ENCODE data around the gene VPS72. TPM values are rescaled to one million over a fixed set of nuclear protein-coding genes. Genes with fewer than 3 reads are reported as not detected.
A peak's percentile ranks its signal among the peaks of the same experiment; 100 is the strongest.

VPS72 gene
- total and polyA plus RNA-seq, 2 of the 13 experiments (the other 11 are each of a cell fraction or from before 2014, with no cell fraction given), result 33.7 to 34.5 TPM

GRCh38 chr1:151165738-151166504, 24.1 kb downstream of the VPS72 start, which contains the start of the genes LYSMD1 and SCNM1 (continued):
- TF ChIP-seq ZMAT5 (CRISPR knock-in tag; IDR thresholded peaks at IDR 0.05; ENCODE audit: borderline replicate concordance, low read depth) (no peak), ATF3 (CRISPR knock-in tag; IDR thresholded peaks at IDR 0.05) (no peak; the same call in 1 of the 2 replicates), ZFYVE20 (CRISPR knock-in tag; IDR thresholded peaks at IDR 0.05; ENCODE audit: borderline replicate concordance, low read depth) (no peak), FOXJ3 (CRISPR knock-in tag; IDR thresholded peaks at IDR 0.05; ENCODE audit: borderline replicate concordance) (no peak; the same call in 1 of the 2 replicates), TBP (CRISPR knock-in tag; IDR thresholded peaks at IDR 0.05) (peak; percentile 93; the same call in 1 of the 2 replicates), ZNF576 (CRISPR knock-in tag; IDR thresholded peaks at IDR 0.05) (no peak), EEA1 (CRISPR knock-in tag; IDR thresholded peaks at IDR 0.05; ENCODE audit: borderline replicate concordance) (peak; percentile 74; the same call in 1 of the 2 replicates), POLR2AphosphoS5 (IDR thresholded peaks at IDR 0.05; ENCODE audit: low read depth, low read length) (peak; percentile 89), KLF15 (CRISPR knock-in tag; IDR thresholded peaks at IDR 0.05; ENCODE audit: borderline replicate concordance) (no peak), ZNF335 (CRISPR knock-in tag; IDR thresholded peaks at IDR 0.05) (peak; percentile 94), ZBTB1 (CRISPR knock-in tag; IDR thresholded peaks at IDR 0.05; ENCODE audit: borderline replicate concordance) (no peak), CREB1 (IDR thresholded peaks at IDR 0.05) (peak; percentile 82), CREB1 (CRISPR knock-in tag; IDR thresholded peaks at IDR 0.05) (peak; percentile 97), ZMYM2 (CRISPR knock-in tag; IDR thresholded peaks at IDR 0.05) (no peak), LCORL (IDR thresholded peaks at IDR 0.05) (no peak), LCORL (CRISPR knock-in tag; IDR thresholded peaks at IDR 0.05) (peak; percentile 49; the same call in 1 of the 2 replicates), GLMP (CRISPR knock-in tag; IDR thresholded peaks at IDR 0.05; ENCODE audit: borderline replicate concordance) (no peak), ADNP (CRISPR knock-in tag; IDR thresholded peaks at IDR 0.05) (no peak), NFYC (CRISPR knock-in tag; IDR thresholded peaks at IDR 0.05) (peak; percentile 39; the same call in 1 of the 2 replicates), JARID2 (CRISPR knock-in tag; IDR thresholded peaks at IDR 0.05; ENCODE audit: insufficient replicate concordance) (no peak), GZF1 (CRISPR knock-in tag; IDR thresholded peaks at IDR 0.05) (0 out of 2 replicates have a peak, but pooled peaks have one; percentile 51), CEBPG (CRISPR knock-in tag; IDR thresholded peaks at IDR 0.05) (peak; percentile 69), DBP (CRISPR knock-in tag; IDR thresholded peaks at IDR 0.05; ENCODE audit: not compliant biosample characterization) (no peak), DPF2 (CRISPR knock-in tag; IDR thresholded peaks at IDR 0.05; ENCODE audit: borderline replicate concordance, low read depth) (no peak), ZNF3 (CRISPR knock-in tag; IDR thresholded peaks at IDR 0.05) (no peak), MBD4 (IDR thresholded peaks at IDR 0.05; ENCODE audit: borderline replicate concordance, low read length) (no peak), RORA (CRISPR knock-in tag; IDR thresholded peaks at IDR 0.05) (no peak), SNAI1 (CRISPR knock-in tag; IDR thresholded peaks at IDR 0.05; ENCODE audit: borderline replicate concordance) (no peak), HES4 (CRISPR knock-in tag; IDR thresholded peaks at IDR 0.05; ENCODE audit: borderline replicate concordance) (peak; percentile 18; the same call in 1 of the 2 replicates), ZNF317 (CRISPR knock-in tag; IDR thresholded peaks at IDR 0.05) (0 out of 2 replicates have a peak, but pooled peaks have one; percentile 71)

Data from HepG2 (cell line).